Measurements from ENCODE around the gene NAT16. TPM values are rescaled to one million over a fixed set of nuclear protein-coding genes. Genes with fewer than 3 reads are reported as not detected.
A peak's percentile ranks its signal among the peaks of the same experiment; 100 is the strongest.

The NAT16 gene
- total and polyA plus RNA-seq, 9 of the 15 experiments (the other 6 are each of a cell fraction or from before 2014, with no cell fraction given), result 0.04 TPM; not detected in 8

GRCh38 chr7:101125989-101126650 lies 54.0 kb downstream of the NAT16 start (continued):
- TF ChIP-seq HCFC1 (IDR thresholded peaks at IDR 0.05; ENCODE audit: low read depth, low read length) (no peak), DPF2 (IDR thresholded peaks at IDR 0.05) (no peak), MYC (IDR thresholded peaks at IDR 0.05; ENCODE audit: low read depth, low read length) (peak; percentile 13; the same call in 1 of the 2 replicates), MYC (CRISPR knock-in tag; IDR thresholded peaks at IDR 0.05; ENCODE audit: borderline replicate concordance, low read depth) (peak; percentile 15; the same call in 1 of the 2 replicates), NFIX (CRISPR knock-in tag; IDR thresholded peaks at IDR 0.05; ENCODE audit: low read depth) (no peak), TRIM24 (IDR thresholded peaks at IDR 0.05) (no peak), U2AF1 (optimal IDR thresholded peaks at IDR 0.05; ENCODE audit: low read depth, low read length) (no peak), ZSCAN29 (IDR thresholded peaks at IDR 0.05) (no peak), ZNF217 (CRISPR knock-in tag; IDR thresholded peaks at IDR 0.05) (no peak), HNRNPLL (IDR thresholded peaks at IDR 0.05; ENCODE audit: low read depth, low read length, poor library complexity, severe bottlenecking) (no peak), OTX1 (CRISPR knock-in tag; IDR thresholded peaks at IDR 0.05) (no peak), XRCC5 (IDR thresholded peaks at IDR 0.05; ENCODE audit: low read depth, low read length) (no peak), FOXJ3 (CRISPR knock-in tag; IDR thresholded peaks at IDR 0.05) (no peak)
- TF ChIP-seq, protein P1, sequence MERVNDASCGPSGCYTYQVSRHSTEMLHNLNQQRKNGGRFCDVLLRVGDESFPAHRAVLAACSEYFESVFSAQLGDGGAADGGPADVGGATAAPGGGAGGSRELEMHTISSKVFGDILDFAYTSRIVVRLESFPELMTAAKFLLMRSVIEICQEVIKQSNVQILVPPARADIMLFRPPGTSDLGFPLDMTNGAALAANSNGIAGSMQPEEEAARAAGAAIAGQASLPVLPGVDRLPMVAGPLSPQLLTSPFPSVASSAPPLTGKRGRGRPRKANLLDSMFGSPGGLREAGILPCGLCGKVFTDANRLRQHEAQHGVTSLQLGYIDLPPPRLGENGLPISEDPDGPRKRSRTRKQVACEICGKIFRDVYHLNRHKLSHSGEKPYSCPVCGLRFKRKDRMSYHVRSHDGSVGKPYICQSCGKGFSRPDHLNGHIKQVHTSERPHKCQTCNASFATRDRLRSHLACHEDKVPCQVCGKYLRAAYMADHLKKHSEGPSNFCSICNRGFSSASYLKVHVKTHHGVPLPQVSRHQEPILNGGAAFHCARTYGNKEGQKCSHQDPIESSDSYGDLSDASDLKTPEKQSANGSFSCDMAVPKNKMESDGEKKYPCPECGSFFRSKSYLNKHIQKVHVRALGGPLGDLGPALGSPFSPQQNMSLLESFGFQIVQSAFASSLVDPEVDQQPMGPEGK (CRISPR knock-in tag; IDR thresholded peaks at IDR 0.05; ENCODE audit: borderline replicate concordance), result no peak
- TF ChIP-seq, protein P2, sequence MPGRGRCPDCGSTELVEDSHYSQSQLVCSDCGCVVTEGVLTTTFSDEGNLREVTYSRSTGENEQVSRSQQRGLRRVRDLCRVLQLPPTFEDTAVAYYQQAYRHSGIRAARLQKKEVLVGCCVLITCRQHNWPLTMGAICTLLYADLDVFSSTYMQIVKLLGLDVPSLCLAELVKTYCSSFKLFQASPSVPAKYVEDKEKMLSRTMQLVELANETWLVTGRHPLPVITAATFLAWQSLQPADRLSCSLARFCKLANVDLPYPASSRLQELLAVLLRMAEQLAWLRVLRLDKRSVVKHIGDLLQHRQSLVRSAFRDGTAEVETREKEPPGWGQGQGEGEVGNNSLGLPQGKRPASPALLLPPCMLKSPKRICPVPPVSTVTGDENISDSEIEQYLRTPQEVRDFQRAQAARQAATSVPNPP (IDR thresholded peaks at IDR 0.05; ENCODE audit: borderline replicate concordance, insufficient read depth, insufficient read length), result no peak
- TF ChIP-seq, protein P3, sequence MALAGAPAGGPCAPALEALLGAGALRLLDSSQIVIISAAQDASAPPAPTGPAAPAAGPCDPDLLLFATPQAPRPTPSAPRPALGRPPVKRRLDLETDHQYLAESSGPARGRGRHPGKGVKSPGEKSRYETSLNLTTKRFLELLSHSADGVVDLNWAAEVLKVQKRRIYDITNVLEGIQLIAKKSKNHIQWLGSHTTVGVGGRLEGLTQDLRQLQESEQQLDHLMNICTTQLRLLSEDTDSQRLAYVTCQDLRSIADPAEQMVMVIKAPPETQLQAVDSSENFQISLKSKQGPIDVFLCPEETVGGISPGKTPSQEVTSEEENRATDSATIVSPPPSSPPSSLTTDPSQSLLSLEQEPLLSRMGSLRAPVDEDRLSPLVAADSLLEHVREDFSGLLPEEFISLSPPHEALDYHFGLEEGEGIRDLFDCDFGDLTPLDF (CRISPR knock-in tag; IDR thresholded peaks at IDR 0.05), result no peak
- TF ChIP-seq, protein P4, sequence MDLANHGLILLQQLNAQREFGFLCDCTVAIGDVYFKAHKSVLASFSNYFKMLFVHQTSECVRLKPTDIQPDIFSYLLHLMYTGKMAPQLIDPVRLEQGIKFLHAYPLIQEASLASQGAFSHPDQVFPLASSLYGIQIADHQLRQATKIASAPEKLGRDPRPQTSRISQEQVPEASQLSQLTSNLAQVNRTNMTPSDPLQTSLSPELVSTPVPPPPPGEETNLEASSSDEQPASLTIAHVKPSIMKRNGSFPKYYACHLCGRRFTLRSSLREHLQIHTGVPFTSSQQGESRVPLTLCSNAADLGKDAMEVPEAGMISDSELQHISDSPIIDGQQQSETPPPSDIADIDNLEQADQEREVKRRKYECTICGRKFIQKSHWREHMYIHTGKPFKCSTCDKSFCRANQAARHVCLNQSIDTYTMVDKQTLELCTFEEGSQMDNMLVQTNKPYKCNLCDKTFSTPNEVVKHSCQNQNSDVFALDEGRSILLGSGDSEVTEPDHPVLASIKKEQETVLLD (IDR thresholded peaks at IDR 0.05), result no peak
- TF ChIP-seq, protein P5, sequence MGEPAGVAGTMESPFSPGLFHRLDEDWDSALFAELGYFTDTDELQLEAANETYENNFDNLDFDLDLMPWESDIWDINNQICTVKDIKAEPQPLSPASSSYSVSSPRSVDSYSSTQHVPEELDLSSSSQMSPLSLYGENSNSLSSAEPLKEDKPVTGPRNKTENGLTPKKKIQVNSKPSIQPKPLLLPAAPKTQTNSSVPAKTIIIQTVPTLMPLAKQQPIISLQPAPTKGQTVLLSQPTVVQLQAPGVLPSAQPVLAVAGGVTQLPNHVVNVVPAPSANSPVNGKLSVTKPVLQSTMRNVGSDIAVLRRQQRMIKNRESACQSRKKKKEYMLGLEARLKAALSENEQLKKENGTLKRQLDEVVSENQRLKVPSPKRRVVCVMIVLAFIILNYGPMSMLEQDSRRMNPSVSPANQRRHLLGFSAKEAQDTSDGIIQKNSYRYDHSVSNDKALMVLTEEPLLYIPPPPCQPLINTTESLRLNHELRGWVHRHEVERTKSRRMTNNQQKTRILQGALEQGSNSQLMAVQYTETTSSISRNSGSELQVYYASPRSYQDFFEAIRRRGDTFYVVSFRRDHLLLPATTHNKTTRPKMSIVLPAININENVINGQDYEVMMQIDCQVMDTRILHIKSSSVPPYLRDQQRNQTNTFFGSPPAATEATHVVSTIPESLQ (CRISPR knock-in tag; IDR thresholded peaks at IDR 0.05), result no peak
